ENCODE data around the gene BRINP2. TPM values are rescaled to one million over a fixed set of nuclear protein-coding genes. Genes with fewer than 3 reads are reported as not detected.

The BRINP2 gene
- total and polyA plus RNA-seq, 2 of the 8 experiments (the other 6 are each of a cell fraction or from before 2014, with no cell fraction given) = 0.39 to 0.42 TPM

DNA sequence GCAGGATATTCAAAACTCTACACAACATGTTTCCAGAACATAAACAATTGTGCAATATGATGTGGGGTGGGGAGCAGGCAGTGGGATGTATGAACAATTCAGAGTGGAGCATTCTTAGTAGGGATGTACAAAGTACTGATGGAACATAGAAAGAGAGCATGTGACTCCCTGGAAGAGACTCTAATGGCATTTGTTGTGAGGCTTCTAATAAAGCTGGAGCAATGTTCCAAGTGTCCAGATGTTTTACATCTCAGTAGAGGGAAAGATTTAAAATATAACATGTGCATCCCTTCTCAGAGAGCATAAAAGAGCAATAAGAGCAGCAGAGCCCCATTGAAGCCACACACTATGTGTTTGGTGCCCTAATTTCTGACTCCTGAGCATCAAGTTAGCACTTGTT, 116.5 kb downstream of the BRINP2 start:
- H2BK5ac ChIP-seq (ENCODE audit: low read depth, low read length) = no peak overlapping the region
- DNase-seq (ENCODE audit: low read depth in 1 of 2, low spot score in 2 of 2) = no peak
- H2BK12ac ChIP-seq (ENCODE audit: low read depth, low read length) = no peak overlapping the region
- no peak overlapping the region for H3K23ac ChIP-seq (ENCODE audit: insufficient read length)
- no peaks in the 10 kb centered on the region for H3K23me2 ChIP-seq (ENCODE audit: low read depth, low read length)
- ChIA-PET POLR2A (ENCODE audit: partially characterized antibody) (no interaction called here), CTCF (ENCODE audit: partially characterized antibody) (no interaction called here)
- no peak overlapping the region for H2BK20ac ChIP-seq (ENCODE audit: low read length)
- H4K91ac ChIP-seq (replicated peaks; ENCODE audit: insufficient read length, low read length) = no peak overlapping the region
- H3K27ac ChIP-seq (ENCODE audit: low read depth, low read length) = no peak overlapping the region
- H3K56ac ChIP-seq (replicated peaks; ENCODE audit: insufficient read length, low read depth, low read length) = no peak overlapping the region
- H2AFZ ChIP-seq (ENCODE audit: low read length) = no peak overlapping the region
- no peaks in the 10 kb centered on the region for H3K27me3 ChIP-seq (replicated peaks in 1 of 4; ENCODE audit: control insufficient read depth in 3 of 4, extremely low read depth in 1 of 4, insufficient read depth in 3 of 4, low read length in 3 of 4)
- no peak overlapping the region for H4K5ac ChIP-seq (ENCODE audit: insufficient read length, low read depth, low read length)
- no peaks in the 10 kb centered on the region for H3K36me3 ChIP-seq (ENCODE audit: control insufficient read depth in 2 of 4, insufficient read depth in 4 of 4, low read length in 3 of 4)
- no peak overlapping the region for H3K4ac ChIP-seq (replicated peaks; ENCODE audit: insufficient read length, low read depth, low read length)
- H3K4me2 ChIP-seq (ENCODE audit: insufficient read depth in 1 of 2, low read depth in 2 of 2, low read length in 2 of 2) = no peak overlapping the region
- no peak for FAIRE-seq
- H3K79me1 ChIP-seq (ENCODE audit: low read depth, low read length) = no peaks in the 10 kb centered on the region
- no peaks in the 10 kb centered on the region for H4K20me1 ChIP-seq (replicated peaks in 1 of 2; ENCODE audit: control insufficient read depth in 1 of 2, insufficient read depth in 2 of 2, low read length in 2 of 2)
- H2AK5ac ChIP-seq (ENCODE audit: low read depth, low read length) = no peak overlapping the region
- H3K9ac ChIP-seq (replicated peaks in 1 of 4; ENCODE audit: extremely low read depth in 1 of 4, low read depth in 3 of 4, low read length in 3 of 4) = no peak overlapping the region
- H3K18ac ChIP-seq (ENCODE audit: extremely low read depth, low read length) = no peak overlapping the region
- no peak overlapping the region for H2BK15ac ChIP-seq (ENCODE audit: low read length)
- H3K14ac ChIP-seq (ENCODE audit: insufficient read length) = no peak overlapping the region
- no peak overlapping the region for H3K4me3 ChIP-seq (ENCODE audit: extremely low read depth in 1 of 4, insufficient read depth in 2 of 4, low read depth in 3 of 4, low read length in 4 of 4)
- H4K8ac ChIP-seq (ENCODE audit: extremely low read depth, insufficient read depth, low read length) = no peak overlapping the region
- no peaks in the 10 kb centered on the region for H3K79me2 ChIP-seq (ENCODE audit: control insufficient read depth in 1 of 2, insufficient read depth in 2 of 2, low read length in 2 of 2)
- H3K9me3 ChIP-seq (ENCODE audit: insufficient read depth in 2 of 2, low read depth in 1 of 2, low read length in 1 of 2) = no peaks in the 10 kb centered on the region
- no peak overlapping the region for H2BK120ac ChIP-seq (replicated peaks; ENCODE audit: low read depth, low read length)
- peaks cover 0 to 3% (median 0%) of the 10 kb centered on the region in 4 experiments; a peak in 1 of 7 replicates for H3K4me1 ChIP-seq (replicated peaks in 1 of 4; ENCODE audit: control insufficient read depth in 3 of 4, insufficient read depth in 4 of 4, low read length in 3 of 4)
- TF ChIP-seq, protein P1, sequence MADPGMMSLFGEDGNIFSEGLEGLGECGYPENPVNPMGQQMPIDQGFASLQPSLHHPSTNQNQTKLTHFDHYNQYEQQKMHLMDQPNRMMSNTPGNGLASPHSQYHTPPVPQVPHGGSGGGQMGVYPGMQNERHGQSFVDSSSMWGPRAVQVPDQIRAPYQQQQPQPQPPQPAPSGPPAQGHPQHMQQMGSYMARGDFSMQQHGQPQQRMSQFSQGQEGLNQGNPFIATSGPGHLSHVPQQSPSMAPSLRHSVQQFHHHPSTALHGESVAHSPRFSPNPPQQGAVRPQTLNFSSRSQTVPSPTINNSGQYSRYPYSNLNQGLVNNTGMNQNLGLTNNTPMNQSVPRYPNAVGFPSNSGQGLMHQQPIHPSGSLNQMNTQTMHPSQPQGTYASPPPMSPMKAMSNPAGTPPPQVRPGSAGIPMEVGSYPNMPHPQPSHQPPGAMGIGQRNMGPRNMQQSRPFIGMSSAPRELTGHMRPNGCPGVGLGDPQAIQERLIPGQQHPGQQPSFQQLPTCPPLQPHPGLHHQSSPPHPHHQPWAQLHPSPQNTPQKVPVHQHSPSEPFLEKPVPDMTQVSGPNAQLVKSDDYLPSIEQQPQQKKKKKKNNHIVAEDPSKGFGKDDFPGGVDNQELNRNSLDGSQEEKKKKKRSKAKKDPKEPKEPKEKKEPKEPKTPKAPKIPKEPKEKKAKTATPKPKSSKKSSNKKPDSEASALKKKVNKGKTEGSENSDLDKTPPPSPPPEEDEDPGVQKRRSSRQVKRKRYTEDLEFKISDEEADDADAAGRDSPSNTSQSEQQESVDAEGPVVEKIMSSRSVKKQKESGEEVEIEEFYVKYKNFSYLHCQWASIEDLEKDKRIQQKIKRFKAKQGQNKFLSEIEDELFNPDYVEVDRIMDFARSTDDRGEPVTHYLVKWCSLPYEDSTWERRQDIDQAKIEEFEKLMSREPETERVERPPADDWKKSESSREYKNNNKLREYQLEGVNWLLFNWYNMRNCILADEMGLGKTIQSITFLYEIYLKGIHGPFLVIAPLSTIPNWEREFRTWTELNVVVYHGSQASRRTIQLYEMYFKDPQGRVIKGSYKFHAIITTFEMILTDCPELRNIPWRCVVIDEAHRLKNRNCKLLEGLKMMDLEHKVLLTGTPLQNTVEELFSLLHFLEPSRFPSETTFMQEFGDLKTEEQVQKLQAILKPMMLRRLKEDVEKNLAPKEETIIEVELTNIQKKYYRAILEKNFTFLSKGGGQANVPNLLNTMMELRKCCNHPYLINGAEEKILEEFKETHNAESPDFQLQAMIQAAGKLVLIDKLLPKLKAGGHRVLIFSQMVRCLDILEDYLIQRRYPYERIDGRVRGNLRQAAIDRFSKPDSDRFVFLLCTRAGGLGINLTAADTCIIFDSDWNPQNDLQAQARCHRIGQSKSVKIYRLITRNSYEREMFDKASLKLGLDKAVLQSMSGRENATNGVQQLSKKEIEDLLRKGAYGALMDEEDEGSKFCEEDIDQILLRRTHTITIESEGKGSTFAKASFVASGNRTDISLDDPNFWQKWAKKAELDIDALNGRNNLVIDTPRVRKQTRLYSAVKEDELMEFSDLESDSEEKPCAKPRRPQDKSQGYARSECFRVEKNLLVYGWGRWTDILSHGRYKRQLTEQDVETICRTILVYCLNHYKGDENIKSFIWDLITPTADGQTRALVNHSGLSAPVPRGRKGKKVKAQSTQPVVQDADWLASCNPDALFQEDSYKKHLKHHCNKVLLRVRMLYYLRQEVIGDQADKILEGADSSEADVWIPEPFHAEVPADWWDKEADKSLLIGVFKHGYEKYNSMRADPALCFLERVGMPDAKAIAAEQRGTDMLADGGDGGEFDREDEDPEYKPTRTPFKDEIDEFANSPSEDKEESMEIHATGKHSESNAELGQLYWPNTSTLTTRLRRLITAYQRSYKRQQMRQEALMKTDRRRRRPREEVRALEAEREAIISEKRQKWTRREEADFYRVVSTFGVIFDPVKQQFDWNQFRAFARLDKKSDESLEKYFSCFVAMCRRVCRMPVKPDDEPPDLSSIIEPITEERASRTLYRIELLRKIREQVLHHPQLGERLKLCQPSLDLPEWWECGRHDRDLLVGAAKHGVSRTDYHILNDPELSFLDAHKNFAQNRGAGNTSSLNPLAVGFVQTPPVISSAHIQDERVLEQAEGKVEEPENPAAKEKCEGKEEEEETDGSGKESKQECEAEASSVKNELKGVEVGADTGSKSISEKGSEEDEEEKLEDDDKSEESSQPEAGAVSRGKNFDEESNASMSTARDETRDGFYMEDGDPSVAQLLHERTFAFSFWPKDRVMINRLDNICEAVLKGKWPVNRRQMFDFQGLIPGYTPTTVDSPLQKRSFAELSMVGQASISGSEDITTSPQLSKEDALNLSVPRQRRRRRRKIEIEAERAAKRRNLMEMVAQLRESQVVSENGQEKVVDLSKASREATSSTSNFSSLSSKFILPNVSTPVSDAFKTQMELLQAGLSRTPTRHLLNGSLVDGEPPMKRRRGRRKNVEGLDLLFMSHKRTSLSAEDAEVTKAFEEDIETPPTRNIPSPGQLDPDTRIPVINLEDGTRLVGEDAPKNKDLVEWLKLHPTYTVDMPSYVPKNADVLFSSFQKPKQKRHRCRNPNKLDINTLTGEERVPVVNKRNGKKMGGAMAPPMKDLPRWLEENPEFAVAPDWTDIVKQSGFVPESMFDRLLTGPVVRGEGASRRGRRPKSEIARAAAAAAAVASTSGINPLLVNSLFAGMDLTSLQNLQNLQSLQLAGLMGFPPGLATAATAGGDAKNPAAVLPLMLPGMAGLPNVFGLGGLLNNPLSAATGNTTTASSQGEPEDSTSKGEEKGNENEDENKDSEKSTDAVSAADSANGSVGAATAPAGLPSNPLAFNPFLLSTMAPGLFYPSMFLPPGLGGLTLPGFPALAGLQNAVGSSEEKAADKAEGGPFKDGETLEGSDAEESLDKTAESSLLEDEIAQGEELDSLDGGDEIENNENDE (IDR thresholded peaks at IDR 0.05; ENCODE audit: insufficient replicate concordance, low read length) = no peak
- no peak for TF ChIP-seq KDM1A (IDR thresholded peaks at IDR 0.05; ENCODE audit: borderline replicate concordance, low read length)

All from H1 (cell line).